ENCODE data around the gene NADK2. TPM values are rescaled to one million over a fixed set of nuclear protein-coding genes. Genes with fewer than 3 reads are reported as not detected.

The NADK2 gene
- total and polyA plus RNA-seq, 9 of the 15 experiments (the other 6 are each of a cell fraction or from before 2014, with no cell fraction given): 10.6 to 41.0 (median 24.0) TPM

DNA sequence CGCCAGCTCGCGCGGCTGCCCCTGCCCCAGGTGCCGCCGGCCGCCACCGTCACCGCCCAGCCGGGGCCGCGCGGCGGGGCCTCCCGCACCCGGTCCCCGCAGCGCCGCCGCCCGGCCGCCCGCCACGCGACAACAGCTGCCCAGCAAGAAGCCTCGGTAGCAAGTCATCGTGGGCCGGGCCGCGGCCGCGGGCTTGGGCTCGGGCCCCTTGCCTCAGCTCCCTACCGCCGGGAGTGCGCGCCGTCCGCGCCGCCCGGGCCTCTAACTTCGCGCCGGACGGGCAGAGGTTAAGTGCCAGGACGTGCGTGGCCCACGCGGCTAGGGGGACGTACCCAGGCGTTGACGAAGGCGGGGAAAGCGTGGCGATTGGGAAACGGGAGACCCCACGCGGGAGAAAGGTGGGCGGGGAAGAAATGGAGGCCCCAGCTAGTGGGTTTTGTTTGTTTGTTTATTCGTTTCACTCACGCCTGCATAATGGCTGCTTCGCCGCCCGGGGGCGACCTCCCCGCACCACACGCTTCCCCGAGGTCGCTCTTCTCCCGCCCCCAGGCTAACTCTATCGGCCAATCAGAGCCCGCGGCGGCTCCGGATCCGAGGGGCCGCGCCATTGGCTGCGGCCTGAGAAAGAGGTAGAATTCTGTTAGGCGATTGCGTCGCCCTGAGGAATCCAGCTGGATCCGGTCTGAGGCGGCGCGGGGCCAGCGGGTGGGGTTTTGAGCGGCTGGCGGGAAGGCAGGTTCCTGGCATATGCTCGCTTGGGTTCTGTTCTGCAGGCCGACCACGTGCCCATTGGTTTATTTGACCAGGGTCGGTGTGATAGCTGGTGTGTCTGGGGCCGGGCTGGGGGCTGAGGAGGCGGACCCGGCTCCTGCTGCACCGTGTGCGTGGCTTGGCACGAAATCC is at the start of gene NADK2 (continued):
- TF ChIP-seq, protein P1, sequence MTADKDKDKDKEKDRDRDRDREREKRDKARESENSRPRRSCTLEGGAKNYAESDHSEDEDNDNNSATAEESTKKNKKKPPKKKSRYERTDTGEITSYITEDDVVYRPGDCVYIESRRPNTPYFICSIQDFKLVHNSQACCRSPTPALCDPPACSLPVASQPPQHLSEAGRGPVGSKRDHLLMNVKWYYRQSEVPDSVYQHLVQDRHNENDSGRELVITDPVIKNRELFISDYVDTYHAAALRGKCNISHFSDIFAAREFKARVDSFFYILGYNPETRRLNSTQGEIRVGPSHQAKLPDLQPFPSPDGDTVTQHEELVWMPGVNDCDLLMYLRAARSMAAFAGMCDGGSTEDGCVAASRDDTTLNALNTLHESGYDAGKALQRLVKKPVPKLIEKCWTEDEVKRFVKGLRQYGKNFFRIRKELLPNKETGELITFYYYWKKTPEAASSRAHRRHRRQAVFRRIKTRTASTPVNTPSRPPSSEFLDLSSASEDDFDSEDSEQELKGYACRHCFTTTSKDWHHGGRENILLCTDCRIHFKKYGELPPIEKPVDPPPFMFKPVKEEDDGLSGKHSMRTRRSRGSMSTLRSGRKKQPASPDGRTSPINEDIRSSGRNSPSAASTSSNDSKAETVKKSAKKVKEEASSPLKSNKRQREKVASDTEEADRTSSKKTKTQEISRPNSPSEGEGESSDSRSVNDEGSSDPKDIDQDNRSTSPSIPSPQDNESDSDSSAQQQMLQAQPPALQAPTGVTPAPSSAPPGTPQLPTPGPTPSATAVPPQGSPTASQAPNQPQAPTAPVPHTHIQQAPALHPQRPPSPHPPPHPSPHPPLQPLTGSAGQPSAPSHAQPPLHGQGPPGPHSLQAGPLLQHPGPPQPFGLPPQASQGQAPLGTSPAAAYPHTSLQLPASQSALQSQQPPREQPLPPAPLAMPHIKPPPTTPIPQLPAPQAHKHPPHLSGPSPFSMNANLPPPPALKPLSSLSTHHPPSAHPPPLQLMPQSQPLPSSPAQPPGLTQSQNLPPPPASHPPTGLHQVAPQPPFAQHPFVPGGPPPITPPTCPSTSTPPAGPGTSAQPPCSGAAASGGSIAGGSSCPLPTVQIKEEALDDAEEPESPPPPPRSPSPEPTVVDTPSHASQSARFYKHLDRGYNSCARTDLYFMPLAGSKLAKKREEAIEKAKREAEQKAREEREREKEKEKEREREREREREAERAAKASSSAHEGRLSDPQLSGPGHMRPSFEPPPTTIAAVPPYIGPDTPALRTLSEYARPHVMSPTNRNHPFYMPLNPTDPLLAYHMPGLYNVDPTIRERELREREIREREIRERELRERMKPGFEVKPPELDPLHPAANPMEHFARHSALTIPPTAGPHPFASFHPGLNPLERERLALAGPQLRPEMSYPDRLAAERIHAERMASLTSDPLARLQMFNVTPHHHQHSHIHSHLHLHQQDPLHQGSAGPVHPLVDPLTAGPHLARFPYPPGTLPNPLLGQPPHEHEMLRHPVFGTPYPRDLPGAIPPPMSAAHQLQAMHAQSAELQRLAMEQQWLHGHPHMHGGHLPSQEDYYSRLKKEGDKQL (CRISPR knock-in tag; IDR thresholded peaks at IDR 0.05; ENCODE audit: borderline replicate concordance): 0 out of 2 replicates have a peak, but pooled peaks have one; percentile 96
- TF ChIP-seq, protein P2, sequence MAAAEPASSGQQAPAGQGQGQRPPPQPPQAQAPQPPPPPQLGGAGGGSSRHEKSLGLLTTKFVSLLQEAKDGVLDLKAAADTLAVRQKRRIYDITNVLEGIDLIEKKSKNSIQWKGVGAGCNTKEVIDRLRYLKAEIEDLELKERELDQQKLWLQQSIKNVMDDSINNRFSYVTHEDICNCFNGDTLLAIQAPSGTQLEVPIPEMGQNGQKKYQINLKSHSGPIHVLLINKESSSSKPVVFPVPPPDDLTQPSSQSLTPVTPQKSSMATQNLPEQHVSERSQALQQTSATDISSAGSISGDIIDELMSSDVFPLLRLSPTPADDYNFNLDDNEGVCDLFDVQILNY (CRISPR knock-in tag; IDR thresholded peaks at IDR 0.05): peak; percentile 88
- no peak for TF ChIP-seq RFX1 (IDR thresholded peaks at IDR 0.05)
- no peak for TF ChIP-seq BDP1 (IDR thresholded peaks at IDR 0.05; ENCODE audit: insufficient read depth, insufficient read length)
- 0 out of 2 replicates have a peak, but pooled peaks have one; percentile 10 for TF ChIP-seq PKNOX1 (IDR thresholded peaks at IDR 0.05)
- TF ChIP-seq HLTF (IDR thresholded peaks at IDR 0.05): peak; percentile 27; the same call in 1 of the 2 replicates
- TF ChIP-seq SAFB (IDR thresholded peaks at IDR 0.05; ENCODE audit: borderline replicate concordance, low read depth, low read length): peak; percentile 96
- TF ChIP-seq ZNF407 (IDR thresholded peaks at IDR 0.05; ENCODE audit: low read depth): no peak
- peak; percentile 35; the same call in 1 of the 2 replicates for TF ChIP-seq TARDBP (IDR thresholded peaks at IDR 0.05)
- 0 out of 2 replicates have a peak, but pooled peaks have one; percentile 44 for TF ChIP-seq TAF15 (IDR thresholded peaks at IDR 0.05; ENCODE audit: low read depth, low read length)
- 0 out of 2 replicates have a peak, but pooled peaks have one; percentile 37 for TF ChIP-seq SLC30A9 (CRISPR knock-in tag; IDR thresholded peaks at IDR 0.05)

Data from K562 (cell line).